B cell (primary cell): Measurements from ENCODE around the gene ZNF334. TPM values are rescaled to one million over a fixed set of nuclear protein-coding genes. Genes with fewer than 3 reads are reported as not detected.

Experiments
- ATAC-seq: fragments of 200-7000 bp; cut with Tn5 transposase; one replicate; pipeline ENCODE4 v1.10.0; 2021; ENCODE audit warnings: low read depth, mild to moderate bottlenecking, moderate number of reproducible peaks, moderate library complexity
- CTCF ChIA-PET: fragments of 350-600 bp; sonication (Branson Sonifier 250); formaldehyde crosslinking; loops from one replicate; lab custom pipeline; 2021; ENCODE audit warnings: antibody characterized with exemption, inconsistent platforms; lab: Charles Lee
- POLR2A ChIA-PET: fragments of 350-600 bp; sonication (Branson Sonifier 250); formaldehyde crosslinking; loops from one replicate; lab custom pipeline; 2021; ENCODE audit warnings: antibody characterized with exemption; lab: Charles Lee
- DNase-seq: peaks from one replicate; pipeline ENCODE4 v3.0.0; 2013
- H2AFZ ChIP-seq: 2 replicates; pipeline ENCODE4 v1.6.1; 2012; ENCODE audit warnings: mild to moderate bottlenecking, low read depth, low read length; ENCODE audit not compliant: insufficient read depth, poor library complexity, severe bottlenecking
- H3K27ac ChIP-seq, 2 donors: 1 replicate in 1 of 2; 2 replicates in 1 of 2; pipeline ENCODE4 v1.5.1; 2012 to 2013; ENCODE audit warnings: low read length in 2 of 2, mild to moderate bottlenecking in 2 of 2, moderate library complexity in 1 of 2
- H3K27me3 ChIP-seq, 4 experiments: fragments of 200-600 bp in 1 of 4; sonication (generic) in 1 of 4; replicated peaks in 1 of 4; 1 replicate in 2 of 4; 2 replicates in 2 of 4; pipeline versions ENCODE4 v1.6.1 to v1.7.0; 2013 to 2016; ENCODE audit warnings: low read length in 3 of 4, mild to moderate bottlenecking in 2 of 4, mixed read lengths in 1 of 4, moderate library complexity in 1 of 4; ENCODE audit not compliant: insufficient read depth in 4 of 4, control insufficient read depth in 3 of 4; ENCODE audit errors: control extremely low read depth in 1 of 4
- H3K36me3 ChIP-seq, 2 experiments: replicated peaks in 1 of 2; 1 replicate in 1 of 2; 2 replicates in 1 of 2; pipeline versions ENCODE4 v1.6.1 to v1.7.1; 2013; ENCODE audit warnings: low read length in 1 of 2; ENCODE audit not compliant: insufficient read depth in 2 of 2, control insufficient read depth in 1 of 2; ENCODE audit errors: control extremely low read depth in 1 of 2, extremely low read depth in 1 of 2
- H3K4me1 ChIP-seq, 2 donors: fragments of 200-600 bp in 1 of 2; sonication (generic) in 1 of 2; 1 replicate in 1 of 2; 2 replicates in 1 of 2; pipeline versions ENCODE4 v1.5.1 to v1.6.1; 2013 to 2017; ENCODE audit warnings: low read length in 2 of 2; ENCODE audit not compliant: control insufficient read depth in 2 of 2, insufficient read depth in 2 of 2
- H3K4me2 ChIP-seq: replicated peaks from 2 replicates; pipeline ENCODE3; 2012; ENCODE audit warnings: mild to moderate bottlenecking, low read depth, low read length; ENCODE audit not compliant: poor library complexity, severe bottlenecking
- H3K4me3 ChIP-seq, 5 experiments: fragments of 200-600 bp in 1 of 5; sonication (generic) in 1 of 5; 1 replicate in 3 of 5; 2 replicates in 2 of 5; pipeline versions ENCODE4 v1.5.1 to v1.7.0; 2011 to 2016; ENCODE audit warnings: low read length in 4 of 5, mild to moderate bottlenecking in 4 of 5, low read depth in 2 of 5, control low read depth in 1 of 5, moderate library complexity in 1 of 5; ENCODE audit not compliant: insufficient read depth in 1 of 5; ENCODE audit errors: control extremely low read depth in 1 of 5, extremely low read depth in 1 of 5
- H3K79me2 ChIP-seq: fragments of 200-600 bp; sonication (generic); one replicate; pipeline ENCODE4 v1.6.0; 2016; ENCODE audit warnings: low read length; ENCODE audit not compliant: control insufficient read depth, insufficient read depth
- H3K9ac ChIP-seq: fragments of 200-600 bp; sonication (generic); 2 replicates; pipeline ENCODE4 v1.6.1; 2017; ENCODE audit warnings: mild to moderate bottlenecking, low read length, moderate library complexity
- H3K9me3 ChIP-seq, 3 donors: one replicate each; pipeline versions ENCODE4 v1.6.1 to v1.7.1; 2013; ENCODE audit warnings: low read length in 2 of 3; ENCODE audit not compliant: control insufficient read depth in 2 of 3, insufficient read depth in 1 of 3; ENCODE audit errors: control extremely low read depth in 1 of 3
- H4K20me1 ChIP-seq: 2 replicates; pipeline ENCODE4 v1.6.0; 2012; ENCODE audit warnings: mild to moderate bottlenecking, low read length; ENCODE audit not compliant: insufficient read depth, control insufficient read depth, poor library complexity, severe bottlenecking
- H3K27ac Mint-ChIP-seq: one replicate; pipeline ENCODE4 v1.8.0; 2021; ENCODE audit warnings: mixed read lengths
- H3K27me3 Mint-ChIP-seq: one replicate; pipeline ENCODE4 v1.8.0; 2021; ENCODE audit warnings: mixed read lengths
- H3K4me1 Mint-ChIP-seq: one replicate; pipeline ENCODE4 v1.8.0; 2021; ENCODE audit warnings: mixed read lengths
- H3K4me3 Mint-ChIP-seq: one replicate; pipeline ENCODE4 v1.8.0; 2021; ENCODE audit warnings: mixed read lengths
- H3K9me3 Mint-ChIP-seq: one replicate; pipeline ENCODE4 v1.8.0; 2022; ENCODE audit warnings: mixed read lengths; ENCODE audit not compliant: insufficient read depth
- EZH2 ChIP-seq: IDR thresholded peaks from 2 replicates; pipeline ENCODE4 v1.6.1; 2012; ENCODE audit warnings: borderline replicate concordance, low read depth, mild to moderate bottlenecking, moderate library complexity, low read length; ENCODE audit not compliant: insufficient read depth, poor library complexity, severe bottlenecking
- WGBS: methylation state at CpG from one replicate; pipeline ENCODE4 v1.1.5; 2013; ENCODE audit warnings: missing lambda C conversion rate; ENCODE audit not compliant: insufficient coverage; 5-methylcytosine and 5-hydroxymethylcytosine counted together
- intact Hi-C: fragments of 100-400 bp; cut with micrococcal nuclease; formaldehyde crosslinking; loops from one replicate; pipeline ENCODE4 v1.10.0; 2022
- polyA plus RNA-seq: library from polyadenylated mRNA; depleted of rRNA; stranded (reverse); fragments of >200 nt; gene quantifications from 2 replicates; pipeline ENCODE4 v1.2.3, GENCODE V29; 2012
- total RNA-seq, 2 donors: library from RNA; stranded (reverse); fragments of 120-200 nt in 1 of 2; gene quantifications; 1 replicate in 1 of 2; 2 replicates in 1 of 2; pipeline versions ENCODE4 v1.2.3 to v1.2.4, GENCODE V29; 2013 to 2022
- TF ChIP-seq, protein P1 (sequence below): fragments of 200-600 bp; IDR thresholded peaks from one replicate; pipeline ENCODE4 v1.8.0; 2022; ENCODE audit warnings: antibody characterized with exemption, mild to moderate bottlenecking

The ZNF334 gene
- total and polyA plus RNA-seq, 2 donors (not counting 1 experiment from before 2014, with no cell fraction given) = 0.22 to 0.30 TPM

DNA sequence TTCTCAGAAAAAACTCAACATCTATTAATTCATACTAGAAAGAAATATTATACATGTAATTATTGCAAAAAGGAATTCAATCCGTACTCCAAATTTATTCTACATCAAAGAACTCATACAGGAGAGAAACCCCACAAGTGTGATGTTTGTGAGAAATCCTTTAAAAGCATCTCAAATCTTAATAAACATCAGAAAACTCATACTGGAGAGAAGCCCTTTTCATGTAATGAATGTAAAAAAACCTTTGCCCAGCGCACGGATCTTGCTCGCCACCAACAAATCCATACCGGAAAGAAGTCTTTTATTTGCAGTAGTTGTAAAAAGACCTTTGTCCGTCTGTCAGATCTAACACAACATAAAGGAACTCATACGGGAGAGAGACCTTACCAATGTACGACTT lies 22.0 kb downstream of the ZNF334 start:
- WGBS = no CpG with 5 or more reads among the region's 8 CpGs
- H3K9me3 Mint-ChIP-seq = no peaks in the 10 kb centered on the region
- ChIA-PET POLR2A (no interaction called here), CTCF (no interaction called here)
- peaks cover 37% of the 10 kb centered on the region for H3K27me3 Mint-ChIP-seq
- H3K27me3 ChIP-seq = peaks cover 0 to 17% (median 5%) of the 10 kb centered on the region in 4 experiments
- H3K36me3 ChIP-seq = no peaks in the 10 kb centered on the region
- no peak overlapping the region for H3K27ac Mint-ChIP-seq
- no peak overlapping the region for H3K4me2 ChIP-seq
- DNase-seq (no peak), ATAC-seq (no peak)
- no peak overlapping the region for H3K4me3 Mint-ChIP-seq
- no peak overlapping the region for H3K9ac ChIP-seq
- TF ChIP-seq EZH2 = no peak
- H3K9me3 ChIP-seq = no peaks in the 10 kb centered on the region
- intact Hi-C loops = no loop called here
- H3K4me3 ChIP-seq = no peak overlapping the region
- no peaks in the 10 kb centered on the region for H4K20me1 ChIP-seq
- H3K27ac ChIP-seq = no peak overlapping the region
- no peak overlapping the region for H2AFZ ChIP-seq
- no peaks in the 10 kb centered on the region for H3K4me1 Mint-ChIP-seq
- H3K4me1 ChIP-seq = no peaks in the 10 kb centered on the region
- no peaks in the 10 kb centered on the region for H3K79me2 ChIP-seq

DNA sequence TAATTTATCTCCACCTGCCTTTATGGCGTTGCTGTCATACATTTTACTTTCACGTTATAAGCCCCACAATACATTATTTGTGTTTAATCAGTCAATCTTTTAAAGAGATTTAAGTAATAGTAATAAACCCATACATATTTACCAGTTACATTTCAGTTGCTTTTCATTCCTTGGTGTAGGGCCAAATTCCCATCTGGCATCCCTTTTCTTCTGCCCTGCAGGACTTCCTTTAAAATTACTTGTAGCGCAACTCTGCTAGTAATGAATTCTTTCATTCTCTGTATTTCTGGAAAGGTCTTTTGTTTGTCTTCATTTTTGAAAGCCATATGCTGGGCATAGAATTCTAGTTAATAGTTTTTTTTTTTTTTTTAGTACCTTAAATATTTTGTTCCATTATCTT lies 24.9 kb downstream of the ZNF334 start:
- H3K9ac ChIP-seq = no peak overlapping the region
- no peaks in the 10 kb centered on the region for H3K36me3 ChIP-seq
- intact Hi-C loops = no loop called here
- no peaks in the 10 kb centered on the region for H3K79me2 ChIP-seq
- no CpG with 5 or more reads among the region's 3 CpGs for WGBS
- H3K4me2 ChIP-seq = no peak overlapping the region
- H3K4me3 Mint-ChIP-seq = no peak overlapping the region
- no peak overlapping the region for H3K27ac Mint-ChIP-seq
- no peak for ATAC-seq
- H3K4me1 Mint-ChIP-seq = no peaks in the 10 kb centered on the region
- no peak overlapping the region for H2AFZ ChIP-seq
- H3K27ac ChIP-seq = no peak overlapping the region
- TF ChIP-seq, protein P1, sequence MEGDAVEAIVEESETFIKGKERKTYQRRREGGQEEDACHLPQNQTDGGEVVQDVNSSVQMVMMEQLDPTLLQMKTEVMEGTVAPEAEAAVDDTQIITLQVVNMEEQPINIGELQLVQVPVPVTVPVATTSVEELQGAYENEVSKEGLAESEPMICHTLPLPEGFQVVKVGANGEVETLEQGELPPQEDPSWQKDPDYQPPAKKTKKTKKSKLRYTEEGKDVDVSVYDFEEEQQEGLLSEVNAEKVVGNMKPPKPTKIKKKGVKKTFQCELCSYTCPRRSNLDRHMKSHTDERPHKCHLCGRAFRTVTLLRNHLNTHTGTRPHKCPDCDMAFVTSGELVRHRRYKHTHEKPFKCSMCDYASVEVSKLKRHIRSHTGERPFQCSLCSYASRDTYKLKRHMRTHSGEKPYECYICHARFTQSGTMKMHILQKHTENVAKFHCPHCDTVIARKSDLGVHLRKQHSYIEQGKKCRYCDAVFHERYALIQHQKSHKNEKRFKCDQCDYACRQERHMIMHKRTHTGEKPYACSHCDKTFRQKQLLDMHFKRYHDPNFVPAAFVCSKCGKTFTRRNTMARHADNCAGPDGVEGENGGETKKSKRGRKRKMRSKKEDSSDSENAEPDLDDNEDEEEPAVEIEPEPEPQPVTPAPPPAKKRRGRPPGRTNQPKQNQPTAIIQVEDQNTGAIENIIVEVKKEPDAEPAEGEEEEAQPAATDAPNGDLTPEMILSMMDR = no peak
- no peak for TF ChIP-seq EZH2
- CTCF ChIA-PET = interaction anchor here (1.2 kb wide), 1 partner anchor 8 kb away, joined by 3 read pairs; no protein-coding TSS in a partner anchor
- H3K9me3 Mint-ChIP-seq = no peaks in the 10 kb centered on the region
- DNase-seq = no peak
- peaks cover 0 to 25% (median 9%) of the 10 kb centered on the region in 4 experiments for H3K27me3 ChIP-seq
- H4K20me1 ChIP-seq = no peaks in the 10 kb centered on the region
- H3K9me3 ChIP-seq = no peaks in the 10 kb centered on the region
- H3K4me3 ChIP-seq = no peak overlapping the region
- peaks cover 50% of the 10 kb centered on the region for H3K27me3 Mint-ChIP-seq
- H3K4me1 ChIP-seq = no peaks in the 10 kb centered on the region
- POLR2A ChIA-PET = no interaction called here
